K562 (cell line): Measurements from ENCODE around the gene RNF115. TPM values are rescaled to one million over a fixed set of nuclear protein-coding genes. Genes with fewer than 3 reads are reported as not detected.

Experiments
- ARID1B ChIP-seq: fragments of 450-650 bp; IDR thresholded peaks from 2 replicates; pipeline ENCODE4 v1.6.1; 2016; ENCODE audit warnings: antibody characterized with exemption, mild to moderate bottlenecking, inconsistent platforms
- DIDO1 ChIP-seq: fragments of 450-650 bp; IDR thresholded peaks from 2 replicates; pipeline ENCODE4 v1.6.1; 2016; ENCODE audit warnings: low read depth, missing biosample characterization, missing genetic modification characterization
- FOXJ2 ChIP-seq: fragments of 200-800 bp; sonication (Bioruptor generic); IDR thresholded peaks from 2 replicates; pipeline ENCODE4 v1.6.1; 2016; ENCODE audit warnings: missing genetic modification characterization, missing compliant biosample characterization
- FOXK2 ChIP-seq, 2 experiments: fragments of 450-650 bp; IDR thresholded peaks in 1 of 2; conservative IDR thresholded peaks in 1 of 2; 2 replicates each; pipeline ENCODE4 v1.6.1; 2016; ENCODE audit warnings: low read depth in 2 of 2, mild to moderate bottlenecking in 1 of 2
- GATAD2A ChIP-seq: fragments of 450-650 bp; IDR thresholded peaks from 2 replicates; pipeline ENCODE4 v1.6.1; 2017
- ID3 ChIP-seq, 2 experiments: fragments of 250-450 bp in 1 of 2; fragments of 450-650 bp in 1 of 2; sonication (Bioruptor Pico) in 1 of 2; IDR thresholded peaks; 2 replicates each; pipeline versions ENCODE4 v1.6.1 to v1.8.0; 2016 to 2021; ENCODE audit warnings: mild to moderate bottlenecking in 2 of 2, moderate library complexity in 2 of 2, missing compliant biosample characterization in 1 of 2, missing genetic modification characterization in 1 of 2
- KAT7 ChIP-seq: sonication (generic); formaldehyde crosslinking; IDR thresholded peaks from 2 replicates; pipeline ENCODE4 v1.8.0; 2022; ENCODE audit warnings: missing genetic modification reagents, mild to moderate bottlenecking, borderline replicate concordance
- MTA3 ChIP-seq: fragments of 450-650 bp; formaldehyde crosslinking; IDR thresholded peaks from 2 replicates; pipeline ENCODE4 v1.6.1; 2017; ENCODE audit warnings: mild to moderate bottlenecking, borderline replicate concordance
- RB1 ChIP-seq: fragments of 450-650 bp; IDR thresholded peaks from 2 replicates; pipeline ENCODE4 v1.6.1; 2017; ENCODE audit warnings: low read depth, mild to moderate bottlenecking
- RBM17 ChIP-seq: fragments of 200-400 bp; formaldehyde crosslinking; IDR thresholded peaks from 2 replicates; pipeline ENCODE4 v1.6.1; 2017; ENCODE audit warnings: low read depth, mild to moderate bottlenecking, low read length, borderline replicate concordance
- SMARCE1 ChIP-seq: fragments of 450-650 bp; IDR thresholded peaks from 2 replicates; pipeline ENCODE4 v1.7.1; 2016; ENCODE audit warnings: mild to moderate bottlenecking
- SMC3 ChIP-seq: conservative IDR thresholded peaks from 2 replicates; pipeline ENCODE4 v1.6.1; 2011; ENCODE audit warnings: low read depth, low read length, improper control_type of control experiment; ENCODE audit not compliant: insufficient read depth
- SPI1 ChIP-seq: IDR thresholded peaks from 2 replicates; pipeline ENCODE4 v1.6.1; 2011; ENCODE audit warnings: low read depth, low read length, control low read depth, borderline replicate concordance
- ZFP1 ChIP-seq: fragments of 450-650 bp; formaldehyde crosslinking; IDR thresholded peaks from 2 replicates; pipeline ENCODE4 v1.4.0; 2020; ENCODE audit warnings: mild to moderate bottlenecking, mixed read lengths
- ZFX ChIP-seq: sonication (generic); formaldehyde crosslinking; IDR thresholded peaks from 2 replicates; pipeline ENCODE4 v1.8.0; 2022; ENCODE audit warnings: mild to moderate bottlenecking, missing genetic modification reagents, moderate library complexity
- polyA plus RNA-seq, 8 experiments: library from polyadenylated mRNA; depleted of rRNA in 4 of 8; stranded (reverse) in 5 of 8; unstranded in 3 of 8; fragments of >200 nt; fragmentation: Nextera tagmentation in 2 of 8; fragmentation: Illumina TruSeq in 1 of 8; extraction: Ambion mirVana in 2 of 8; extraction: Trizol in 1 of 8; gene quantifications; 2 replicates each; pipeline versions ENCODE4 v1.2.1 to v1.2.3, GENCODE V29; 2011 to 2014; ENCODE audit warnings: inconsistent platforms in 1 of 8, missing spikeins in 1 of 8
- total RNA-seq, 7 experiments: library from RNA; depleted of rRNA in 6 of 7; stranded (reverse); fragments of >200 nt in 6 of 7; fragmentation: Illumina TruSeq in 2 of 7; extraction: Trizol in 2 of 7; gene quantifications; 2 replicates each; pipeline versions ENCODE4 v1.2.1 to v1.2.3, GENCODE V29; 2011 to 2021; ENCODE audit warnings: low replicate concordance in 1 of 7
- TF ChIP-seq, protein P1 (sequence below): fragments of 450-650 bp; IDR thresholded peaks from 2 replicates; pipeline ENCODE4 v1.6.1; 2017; ENCODE audit warnings: antibody characterized with exemption, mild to moderate bottlenecking
- TF ChIP-seq, protein P2 (sequence below): fragments of 250-450 bp; sonication (Bioruptor Pico); IDR thresholded peaks from 2 replicates; pipeline ENCODE4 v1.4.0; 2020; ENCODE audit warnings: mild to moderate bottlenecking, moderate library complexity

The RNF115 gene
- total and polyA plus RNA-seq, 9 of the 15 experiments (the other 6 are each of a cell fraction or from before 2014, with no cell fraction given) = 1.9 to 14.3 (median 9.5) TPM

DNA sequence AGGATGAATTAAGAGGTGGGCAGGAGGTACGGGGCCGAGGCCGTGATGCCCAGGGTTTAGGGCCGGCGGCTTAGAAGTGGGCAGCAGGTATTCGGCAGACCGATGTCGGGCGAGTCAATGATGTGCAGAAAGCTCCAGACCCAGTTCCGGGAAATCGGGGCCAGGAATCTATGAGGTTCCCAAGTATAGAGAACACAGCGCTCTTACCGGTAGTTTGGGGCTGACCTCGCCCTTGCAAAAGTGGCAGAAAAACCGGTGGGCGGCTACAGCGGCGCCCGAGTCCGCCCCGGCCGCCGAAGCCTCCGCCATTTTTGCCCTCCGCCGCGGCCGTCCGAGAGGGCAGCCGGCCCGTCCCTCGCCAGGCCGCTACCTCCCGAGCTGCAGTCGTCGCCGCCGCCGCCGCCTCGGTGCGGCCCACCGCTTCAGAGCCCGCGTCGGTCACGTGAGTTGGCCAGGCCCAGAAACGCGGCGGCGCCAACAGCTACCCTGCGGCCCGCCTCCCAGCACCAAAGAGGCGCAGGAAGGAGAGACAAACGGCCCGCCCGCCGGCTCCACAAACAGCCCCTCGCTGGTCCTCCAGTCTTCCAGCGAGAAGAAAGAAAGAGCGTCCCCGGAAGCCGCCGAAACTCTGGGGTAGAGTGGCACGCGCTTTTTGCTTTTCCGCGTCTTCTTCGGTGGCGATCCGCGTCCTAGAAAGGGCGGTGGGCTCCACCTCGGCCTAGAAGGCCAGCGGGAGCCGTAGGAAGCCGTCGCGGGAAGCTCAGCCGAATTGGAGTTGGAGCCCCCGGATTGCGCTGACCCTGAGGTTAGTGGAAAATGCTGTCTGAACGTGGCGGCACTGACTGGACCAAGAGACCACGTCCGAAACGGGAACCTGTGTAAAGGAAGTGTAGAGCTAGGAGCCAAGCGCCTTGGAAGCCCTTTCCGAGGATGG is at the start of gene RNF115, which contains the start of gene POLR3C (continued):
- TF ChIP-seq GATAD2A (no peak), KAT7 (CRISPR knock-in tag) (peak; percentile 90), DIDO1 (tag) (no peak), SPI1 (peak; percentile 26; the same call in 1 of the 2 replicates), MTA3 (peak; percentile 83; the same call in 1 of the 2 replicates), SMC3 (0 out of 2 replicates have a peak, but pooled peaks have one; percentile 9), ZFX (CRISPR knock-in tag) (peak; percentile 98), FOXK2 (conservative IDR thresholded peaks at IDR 0.05 in 1 of 2, IDR thresholded peaks at IDR 0.05 in 1 of 2; ENCODE audit: low read depth in 2 of 2) (peak in 1 of 2 experiments; percentile 25; a peak in 1 of 4 replicates), ID3 (CRISPR knock-in tag; IDR thresholded peaks at IDR 0.05) (no peak), ID3 (tag; IDR thresholded peaks at IDR 0.05) (peak; percentile 69; the same call in 1 of the 2 replicates), ZFP1 (CRISPR knock-in tag) (no peak), RBM17 (no peak), RB1 (peak; percentile 84), FOXJ2 (tag) (no peak), SMARCE1 (0 out of 2 replicates have a peak, but pooled peaks have one; percentile 10), ARID1B (0 out of 2 replicates have a peak, but pooled peaks have one; percentile 23)
- TF ChIP-seq, protein P1, sequence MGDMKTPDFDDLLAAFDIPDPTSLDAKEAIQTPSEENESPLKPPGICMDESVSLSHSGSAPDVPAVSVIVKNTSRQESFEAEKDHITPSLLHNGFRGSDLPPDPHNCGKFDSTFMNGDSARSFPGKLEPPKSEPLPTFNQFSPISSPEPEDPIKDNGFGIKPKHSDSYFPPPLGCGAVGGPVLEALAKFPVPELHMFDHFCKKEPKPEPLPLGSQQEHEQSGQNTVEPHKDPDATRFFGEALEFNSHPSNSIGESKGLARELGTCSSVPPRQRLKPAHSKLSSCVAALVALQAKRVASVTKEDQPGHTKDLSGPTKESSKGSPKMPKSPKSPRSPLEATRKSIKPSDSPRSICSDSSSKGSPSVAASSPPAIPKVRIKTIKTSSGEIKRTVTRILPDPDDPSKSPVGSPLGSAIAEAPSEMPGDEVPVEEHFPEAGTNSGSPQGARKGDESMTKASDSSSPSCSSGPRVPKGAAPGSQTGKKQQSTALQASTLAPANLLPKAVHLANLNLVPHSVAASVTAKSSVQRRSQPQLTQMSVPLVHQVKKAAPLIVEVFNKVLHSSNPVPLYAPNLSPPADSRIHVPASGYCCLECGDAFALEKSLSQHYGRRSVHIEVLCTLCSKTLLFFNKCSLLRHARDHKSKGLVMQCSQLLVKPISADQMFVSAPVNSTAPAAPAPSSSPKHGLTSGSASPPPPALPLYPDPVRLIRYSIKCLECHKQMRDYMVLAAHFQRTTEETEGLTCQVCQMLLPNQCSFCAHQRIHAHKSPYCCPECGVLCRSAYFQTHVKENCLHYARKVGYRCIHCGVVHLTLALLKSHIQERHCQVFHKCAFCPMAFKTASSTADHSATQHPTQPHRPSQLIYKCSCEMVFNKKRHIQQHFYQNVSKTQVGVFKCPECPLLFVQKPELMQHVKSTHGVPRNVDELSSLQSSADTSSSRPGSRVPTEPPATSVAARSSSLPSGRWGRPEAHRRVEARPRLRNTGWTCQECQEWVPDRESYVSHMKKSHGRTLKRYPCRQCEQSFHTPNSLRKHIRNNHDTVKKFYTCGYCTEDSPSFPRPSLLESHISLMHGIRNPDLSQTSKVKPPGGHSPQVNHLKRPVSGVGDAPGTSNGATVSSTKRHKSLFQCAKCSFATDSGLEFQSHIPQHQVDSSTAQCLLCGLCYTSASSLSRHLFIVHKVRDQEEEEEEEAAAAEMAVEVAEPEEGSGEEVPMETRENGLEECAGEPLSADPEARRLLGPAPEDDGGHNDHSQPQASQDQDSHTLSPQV = peak; percentile 56
- TF ChIP-seq, protein P2, sequence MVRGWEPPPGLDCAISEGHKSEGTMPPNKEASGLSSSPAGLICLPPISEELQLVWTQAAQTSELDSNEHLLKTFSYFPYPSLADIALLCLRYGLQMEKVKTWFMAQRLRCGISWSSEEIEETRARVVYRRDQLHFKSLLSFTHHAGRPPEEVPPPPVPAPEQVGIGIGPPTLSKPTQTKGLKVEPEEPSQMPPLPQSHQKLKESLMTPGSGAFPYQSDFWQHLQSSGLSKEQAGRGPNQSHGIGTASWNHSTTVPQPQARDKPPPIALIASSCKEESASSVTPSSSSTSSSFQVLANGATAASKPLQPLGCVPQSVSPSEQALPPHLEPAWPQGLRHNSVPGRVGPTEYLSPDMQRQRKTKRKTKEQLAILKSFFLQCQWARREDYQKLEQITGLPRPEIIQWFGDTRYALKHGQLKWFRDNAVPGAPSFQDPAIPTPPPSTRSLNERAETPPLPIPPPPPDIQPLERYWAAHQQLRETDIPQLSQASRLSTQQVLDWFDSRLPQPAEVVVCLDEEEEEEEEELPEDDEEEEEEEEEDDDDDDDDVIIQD = no peak
